Rectal smooth muscle tissue (tissue), 1 donor: Measurements from ENCODE around the gene GNAS.

ENCODE experiments used
- H3K27ac ChIP-seq: one replicate; pipeline ENCODE4 v1.7.0; 2013; ENCODE audit warnings: low read depth, low read length, inconsistent platforms
- H3K27me3 ChIP-seq: one replicate; pipeline ENCODE4 v1.7.0; 2013; ENCODE audit warnings: low read length; ENCODE audit not compliant: control insufficient read depth, insufficient read depth
- H3K36me3 ChIP-seq: one replicate; pipeline ENCODE4 v1.7.0; 2013; ENCODE audit warnings: low read length; ENCODE audit not compliant: control insufficient read depth, insufficient read depth
- H3K4me1 ChIP-seq: one replicate; pipeline ENCODE4 v1.7.0; 2013; ENCODE audit warnings: low read length; ENCODE audit not compliant: control insufficient read depth, insufficient read depth
- H3K4me3 ChIP-seq: one replicate; pipeline ENCODE4 v1.7.0; 2013; ENCODE audit warnings: low read length
- H3K9ac ChIP-seq: one replicate; pipeline ENCODE4 v1.7.0; 2013; ENCODE audit warnings: low read length

The GNAS gene

GRCh38 chr20:58833921-58834320 lies 18.6 kb upstream of the GNAS start:
- H3K36me3 ChIP-seq, result no peaks in the 10 kb centered on the region
- H3K27me3 ChIP-seq, result no peaks in the 10 kb centered on the region
- no peak overlapping the region for H3K27ac ChIP-seq
- H3K4me3 ChIP-seq, result no peak overlapping the region
- no peak overlapping the region for H3K9ac ChIP-seq
- no peaks in the 10 kb centered on the region for H3K4me1 ChIP-seq

DNA sequence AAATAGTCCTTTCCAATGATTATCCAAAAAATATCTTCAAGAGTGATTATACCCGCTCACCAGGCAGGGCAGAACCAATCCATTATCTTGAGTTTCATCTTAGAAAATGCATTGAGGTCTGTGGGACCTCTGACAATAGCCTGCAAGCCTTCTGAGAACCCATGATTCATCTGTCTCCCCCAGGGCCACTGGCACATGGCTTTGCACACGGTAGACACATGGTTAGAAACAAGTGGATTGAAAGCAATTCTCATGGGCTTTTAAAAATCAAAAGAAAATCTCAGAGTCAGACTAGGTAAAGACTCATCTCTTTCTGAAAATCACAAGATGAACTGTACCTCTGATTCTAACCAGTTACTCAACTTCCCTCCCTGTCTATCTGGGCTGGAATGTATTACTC lies 17.3 kb upstream of the GNAS start:
- no peak overlapping the region for H3K4me3 ChIP-seq
- H3K27me3 ChIP-seq, result peaks cover 2% of the 10 kb centered on the region
- no peaks in the 10 kb centered on the region for H3K4me1 ChIP-seq
- H3K36me3 ChIP-seq, result no peaks in the 10 kb centered on the region
- H3K27ac ChIP-seq, result no peak overlapping the region
- H3K9ac ChIP-seq, result no peak overlapping the region

- H3K27me3 ChIP-seq, result peaks cover 4% of the 10 kb centered on the region
Observed at GRCh38 chr20:58836616-58837204, 15.8 kb upstream of the GNAS start.

DNA sequence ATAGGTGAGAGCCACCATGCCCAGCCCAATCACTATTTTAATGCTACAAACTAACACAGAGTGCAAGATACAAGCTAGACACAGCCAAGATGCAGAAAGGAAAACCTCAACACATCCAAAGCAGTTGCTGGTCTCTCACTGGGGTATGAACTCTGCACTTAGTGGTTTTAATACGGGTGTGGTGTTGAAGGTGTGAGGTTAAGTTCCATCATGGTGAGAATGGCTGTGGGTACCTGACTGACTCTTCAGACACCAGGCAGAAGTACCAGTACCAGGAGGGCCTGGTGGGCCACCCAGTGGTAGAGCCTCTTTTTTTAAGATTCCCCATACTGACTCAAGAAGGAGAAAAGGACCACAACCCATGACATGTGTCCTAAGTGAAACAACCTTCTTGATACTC lies 14.8 kb upstream of the GNAS start:
- Histone ChIP-seq H3K9ac (no peak overlapping the region), H3K27me3 (peaks cover 4% of the 10 kb centered on the region), H3K36me3 (no peaks in the 10 kb centered on the region), H3K4me3 (no peak overlapping the region), H3K27ac (no peak overlapping the region), H3K4me1 (no peaks in the 10 kb centered on the region)

More at GRCh38 chr20:58836616-58837204, 15.8 kb upstream of the GNAS start:
- H3K36me3 ChIP-seq, result no peaks in the 10 kb centered on the region
- H3K27ac ChIP-seq, result no peak overlapping the region
- H3K9ac ChIP-seq, result no peak overlapping the region
- no peaks in the 10 kb centered on the region for H3K4me1 ChIP-seq
- H3K4me3 ChIP-seq, result no peak overlapping the region

- Histone ChIP-seq H3K9ac (no peak overlapping the region), H3K27me3 (peaks cover 4% of the 10 kb centered on the region)
Observed at GRCh38 chr20:58838174-58838573, 14.3 kb upstream of the GNAS start.

GRCh38 chr20:58839474-58839874 lies 13.0 kb upstream of the GNAS start:
- no peak overlapping the region for H3K27ac ChIP-seq
- no peaks in the 10 kb centered on the region for H3K36me3 ChIP-seq
- H3K4me1 ChIP-seq, result no peaks in the 10 kb centered on the region
- H3K4me3 ChIP-seq, result no peak overlapping the region
- no peak overlapping the region for H3K9ac ChIP-seq
- H3K27me3 ChIP-seq, result peaks cover 4% of the 10 kb centered on the region

More at GRCh38 chr20:58838174-58838573, 14.3 kb upstream of the GNAS start:
- H3K36me3 ChIP-seq, result no peaks in the 10 kb centered on the region
- H3K27ac ChIP-seq, result no peak overlapping the region
- H3K4me3 ChIP-seq, result no peak overlapping the region
- H3K4me1 ChIP-seq, result no peaks in the 10 kb centered on the region

DNA sequence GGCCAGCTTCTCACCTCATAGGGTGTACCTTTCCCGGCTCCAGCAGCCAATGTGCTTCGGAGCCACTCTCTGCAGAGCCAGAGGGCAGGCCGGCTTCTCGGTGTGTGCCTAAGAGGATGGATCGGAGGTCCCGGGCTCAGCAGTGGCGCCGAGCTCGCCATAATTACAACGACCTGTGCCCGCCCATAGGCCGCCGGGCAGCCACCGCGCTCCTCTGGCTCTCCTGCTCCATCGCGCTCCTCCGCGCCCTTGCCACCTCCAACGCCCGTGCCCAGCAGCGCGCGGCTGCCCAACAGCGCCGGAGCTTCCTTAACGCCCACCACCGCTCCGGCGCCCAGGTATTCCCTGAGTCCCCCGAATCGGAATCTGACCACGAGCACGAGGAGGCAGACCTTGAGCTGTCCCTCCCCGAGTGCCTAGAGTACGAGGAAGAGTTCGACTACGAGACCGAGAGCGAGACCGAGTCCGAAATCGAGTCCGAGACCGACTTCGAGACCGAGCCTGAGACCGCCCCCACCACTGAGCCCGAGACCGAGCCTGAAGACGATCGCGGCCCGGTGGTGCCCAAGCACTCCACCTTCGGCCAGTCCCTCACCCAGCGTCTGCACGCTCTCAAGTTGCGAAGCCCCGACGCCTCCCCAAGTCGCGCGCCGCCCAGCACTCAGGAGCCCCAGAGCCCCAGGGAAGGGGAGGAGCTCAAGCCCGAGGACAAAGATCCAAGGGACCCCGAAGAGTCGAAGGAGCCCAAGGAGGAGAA lies 12.3 kb upstream of the GNAS start:
- Histone ChIP-seq H3K4me1 (no peaks in the 10 kb centered on the region), H3K4me3 (no peak overlapping the region), H3K36me3 (no peaks in the 10 kb centered on the region), H3K9ac (no peak overlapping the region), H3K27me3 (peaks cover 4% of the 10 kb centered on the region), H3K27ac (no peak overlapping the region)

GRCh38 chr20:58840816-58841538 lies 11.5 kb upstream of the GNAS start:
- no peak overlapping the region for H3K4me3 ChIP-seq

DNA sequence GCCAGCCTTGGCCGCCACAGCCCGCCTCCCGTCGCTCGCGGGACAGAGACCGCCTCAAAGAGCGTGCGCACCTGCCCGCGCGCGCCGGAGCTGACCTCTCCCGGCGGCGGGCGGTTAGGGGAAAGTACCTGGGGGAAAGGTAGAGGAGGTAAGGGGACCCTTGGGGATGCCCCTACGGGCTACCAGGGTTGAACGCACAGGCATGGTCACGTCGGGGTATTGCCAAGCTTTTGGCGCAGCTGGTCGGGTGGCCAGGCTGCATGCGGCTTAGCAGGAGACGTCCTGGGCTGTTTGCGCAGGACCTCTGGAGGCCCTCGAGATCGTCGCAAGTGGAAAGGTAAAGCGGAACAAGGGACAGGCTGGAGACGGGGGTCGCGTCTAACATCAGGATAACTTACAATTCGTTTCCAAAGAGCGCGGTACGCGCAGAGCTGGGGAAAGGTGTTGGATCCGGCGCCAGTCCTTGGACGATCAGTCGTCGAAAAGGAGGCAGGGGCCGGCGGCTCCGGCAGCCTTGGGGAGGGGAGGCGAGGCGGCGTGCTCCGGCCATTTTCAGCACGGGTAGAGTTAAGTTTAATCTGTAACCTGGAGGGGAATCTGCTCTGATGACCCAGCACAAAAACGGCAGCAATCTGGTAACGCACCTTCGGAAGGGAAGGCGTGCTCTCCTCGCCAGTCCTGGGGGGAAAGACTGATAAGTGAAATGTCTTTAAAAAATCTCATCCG lies 10.8 kb upstream of the GNAS start:
- peaks cover 4% of the 10 kb centered on the region for H3K27me3 ChIP-seq
- H3K36me3 ChIP-seq, result no peaks in the 10 kb centered on the region
- H3K27ac ChIP-seq, result no peak overlapping the region
- H3K4me1 ChIP-seq, result no peaks in the 10 kb centered on the region
- H3K9ac ChIP-seq, result no peak overlapping the region
- H3K4me3 ChIP-seq, result no peak overlapping the region

More at GRCh38 chr20:58840816-58841538, 11.5 kb upstream of the GNAS start:
- Histone ChIP-seq H3K4me1 (no peaks in the 10 kb centered on the region), H3K27me3 (peaks cover 4% of the 10 kb centered on the region), H3K27ac (no peak overlapping the region), H3K9ac (no peak overlapping the region), H3K36me3 (no peaks in the 10 kb centered on the region)

GRCh38 chr20:58842276-58842675 lies 10.2 kb upstream of the GNAS start:
- no peak overlapping the region for H3K4me3 ChIP-seq
- no peaks in the 10 kb centered on the region for H3K36me3 ChIP-seq
- H3K9ac ChIP-seq, result no peak overlapping the region
- no peaks in the 10 kb centered on the region for H3K4me1 ChIP-seq
- H3K27me3 ChIP-seq, result peaks cover 4% of the 10 kb centered on the region
- no peak overlapping the region for H3K27ac ChIP-seq

GRCh38 chr20:58843128-58843556 lies 9.4 kb upstream of the GNAS start:
- no peak overlapping the region for H3K4me3 ChIP-seq
- H3K9ac ChIP-seq, result no peak overlapping the region
- no peaks in the 10 kb centered on the region for H3K36me3 ChIP-seq
- peaks cover 4% of the 10 kb centered on the region for H3K27me3 ChIP-seq
- H3K4me1 ChIP-seq, result no peaks in the 10 kb centered on the region
- no peak overlapping the region for H3K27ac ChIP-seq

DNA sequence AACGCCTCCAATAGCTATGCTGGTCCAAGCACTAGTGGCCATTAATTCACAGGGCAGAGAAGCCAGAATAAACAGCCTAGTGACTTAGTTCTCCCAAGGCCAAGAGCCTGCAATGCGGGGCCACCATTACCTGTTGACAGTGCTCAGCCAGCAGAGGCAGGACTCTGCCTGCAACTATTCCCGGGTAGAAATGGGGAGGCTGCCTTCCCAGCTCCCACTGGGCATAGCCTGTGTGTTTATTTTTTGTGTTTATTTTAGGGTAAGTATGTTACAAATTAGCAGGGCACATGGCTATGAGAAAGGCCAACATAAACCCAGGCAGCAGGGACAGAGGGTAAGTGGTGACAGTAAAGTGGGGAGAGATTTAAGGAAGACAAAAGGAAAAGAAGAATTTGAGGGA lies 6.8 kb upstream of the GNAS start:
- no peaks in the 10 kb centered on the region for H3K4me1 ChIP-seq
- no peaks in the 10 kb centered on the region for H3K36me3 ChIP-seq
- no peaks in the 10 kb centered on the region for H3K27me3 ChIP-seq

More for the DNA sequence above, 6.8 kb upstream of the GNAS start:
- Histone ChIP-seq H3K27ac (no peak overlapping the region), H3K9ac (no peak overlapping the region), H3K4me3 (no peak overlapping the region)
